GM11168 (cell line): ENCODE data around the gene KCNE2.

Source experiments
- in situ Hi-C: fragments of 300-500 bp; cut with MboI; formaldehyde crosslinking; loops from one replicate; pipeline ENCODE4 v1.12.0; 2022; ENCODE audit warnings: low sequenced_read_pairs; ENCODE audit not compliant: unreplicated experiment

The KCNE2 gene

GRCh38 chr21:34363733-34364132 is at the start of gene KCNE2:
Gene KCNE2 (plus strand): TSS chr21:34364006. CDS start chr21:34370479, 6,473 bp downstream.
- in situ Hi-C loops, result no loop called here

GRCh38 chr21:34319585-34319984 is 44.2 kb upstream of the KCNE2 start:
- in situ Hi-C loops, result no loop called here

GRCh38 chr21:34320011-34320410 is 43.8 kb upstream of the KCNE2 start:
- in situ Hi-C loops, result no loop called here

GRCh38 chr21:34330055-34330454 is 33.8 kb upstream of the KCNE2 start:
- in situ Hi-C loops, result no loop called here

GRCh38 chr21:34331726-34332125 is 32.1 kb upstream of the KCNE2 start:
- in situ Hi-C loops, result no loop called here

- in situ Hi-C loops, result no loop called here
Measured at GRCh38 chr21:34332347-34332746, 31.5 kb upstream of the KCNE2 start.

GRCh38 chr21:34333121-34333739 is 30.6 kb upstream of the KCNE2 start:
- in situ Hi-C loops, result no loop called here

GRCh38 chr21:34335316-34335715 is 28.5 kb upstream of the KCNE2 start:
- in situ Hi-C loops, result no loop called here

- in situ Hi-C loops, result no loop called here
Measured at GRCh38 chr21:34336245-34336644, 27.6 kb upstream of the KCNE2 start.

- in situ Hi-C loops, result no loop called here
Measured at GRCh38 chr21:34336756-34337391, 26.9 kb upstream of the KCNE2 start.

- in situ Hi-C loops, result no loop called here
Measured at GRCh38 chr21:34337741-34338140, 26.1 kb upstream of the KCNE2 start.

GRCh38 chr21:34338226-34338625 is 25.6 kb upstream of the KCNE2 start:
- in situ Hi-C loops, result no loop called here

- in situ Hi-C loops, result loop anchor here (10.0 kb wide), 1 partner anchor 415 kb away; no protein-coding TSS in a partner anchor
Measured at GRCh38 chr21:34340061-34340460, 23.7 kb upstream of the KCNE2 start.

- in situ Hi-C loops, result loop anchor here (10.0 kb wide), 1 partner anchor 418 kb away; no protein-coding TSS in a partner anchor
Measured at GRCh38 chr21:34342476-34342875, 21.3 kb upstream of the KCNE2 start.

GRCh38 chr21:34343347-34343746 is 20.5 kb upstream of the KCNE2 start:
- in situ Hi-C loops, result loop anchor here (10.0 kb wide), 1 partner anchor 419 kb away; no protein-coding TSS in a partner anchor

- in situ Hi-C loops, result loop anchor here (10.0 kb wide), 1 partner anchor 419 kb away; no protein-coding TSS in a partner anchor
Measured at GRCh38 chr21:34343838-34344381, 19.9 kb upstream of the KCNE2 start.

- in situ Hi-C loops, result loop anchor here (10.0 kb wide), 1 partner anchor 420 kb away; no protein-coding TSS in a partner anchor
Measured at GRCh38 chr21:34344584-34344983, 19.2 kb upstream of the KCNE2 start.

- in situ Hi-C loops, result loop anchor here (10.0 kb wide), 1 partner anchor 420 kb away; no protein-coding TSS in a partner anchor
Measured at GRCh38 chr21:34345091-34345871, 18.5 kb upstream of the KCNE2 start.

GRCh38 chr21:34345892-34346291 is 17.9 kb upstream of the KCNE2 start:
- in situ Hi-C loops, result loop anchor here (10.0 kb wide), 1 partner anchor 421 kb away; no protein-coding TSS in a partner anchor

GRCh38 chr21:34348890-34349519 is 14.8 kb upstream of the KCNE2 start:
- in situ Hi-C loops, result loop anchor here (10.0 kb wide), 1 partner anchor 424 kb away; no protein-coding TSS in a partner anchor
